Posterior vena cava (tissue), 2 donors: ENCODE results near the gene PDE6D. TPM values are rescaled to one million over a fixed set of nuclear protein-coding genes. Genes with fewer than 3 reads are reported as not detected.
A peak's percentile ranks its signal among the peaks of the same experiment; 100 is the strongest.

Source experiments
- DNase-seq: peaks from one replicate; pipeline ENCODE4 v3.0.0-alpha.2; 2020; ENCODE audit warnings: low spot score
- intact Hi-C, 2 donors: fragments of 100-400 bp; cut with DNase I; formaldehyde crosslinking; loops; one replicate each; pipeline versions ENCODE4 v1.14.1 to v1.14.2; 2022 to 2023
- total RNA-seq, 2 donors: library from RNA; stranded (reverse); fragmentation: NEBNext Ultra II Directional; extraction: Animal tissue kit (Norgen Biotek cat#: 25700); gene quantifications; one replicate each; pipeline ENCODE4 v1.2.1, GENCODE V29; 2021
- donor health status: DM: yes; HTN: yes; CAD: no.
- donor health status: DM: yes; HTN: yes; CAD: no.

PDE6D gene
- total RNA-seq, 2 donors from 2014 or later = 21.4 to 22.0 TPM

DNA sequence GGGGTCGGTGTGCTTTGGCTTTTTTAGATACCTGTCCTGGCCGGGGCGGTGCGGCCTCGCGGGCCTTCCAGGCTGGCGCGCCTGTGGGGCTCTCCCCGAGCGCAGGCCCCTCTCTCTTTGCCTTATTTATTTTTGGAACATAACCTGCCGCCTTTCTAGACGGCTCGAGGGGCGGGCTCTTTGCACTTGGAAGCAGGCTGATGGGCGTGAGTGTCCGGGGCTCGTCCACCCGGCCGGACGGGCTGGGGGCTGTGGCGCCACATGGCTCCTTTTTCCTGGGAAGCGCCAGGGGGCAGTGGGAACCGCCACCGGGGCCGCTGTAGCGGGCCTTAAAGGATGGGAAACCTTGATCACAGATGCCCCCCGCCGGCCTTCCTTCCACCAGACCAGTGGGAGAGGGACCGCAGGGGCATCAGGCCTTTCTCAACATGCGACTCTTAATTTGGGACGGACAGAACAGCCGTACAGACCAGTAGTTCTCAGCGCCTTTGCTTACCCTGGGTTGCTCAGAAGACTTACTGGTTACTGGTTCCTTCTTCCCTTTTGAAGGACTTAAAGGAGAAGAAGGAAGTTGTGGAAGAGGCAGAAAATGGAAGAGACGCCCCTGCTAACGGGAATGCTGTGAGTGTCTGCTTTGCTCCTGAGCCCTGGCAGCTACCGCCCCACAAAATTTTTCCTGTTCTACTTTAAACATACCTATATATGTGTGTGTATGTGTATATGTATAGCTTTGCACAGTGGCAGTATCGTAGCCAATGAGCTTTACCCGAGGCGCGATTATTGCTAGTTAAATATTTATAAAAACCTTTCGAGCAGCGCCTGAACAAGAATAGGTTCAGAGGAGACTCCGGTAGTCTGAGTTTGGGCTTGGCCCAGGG, 70.0 kb downstream of the PDE6D start:
- DNase-seq = peak; percentile 84
- intact Hi-C loops = loop anchor here in 1 of 2 donors (1.0 kb wide), 1 partner anchor 33 kb away; no protein-coding TSS in a partner anchor

DNA sequence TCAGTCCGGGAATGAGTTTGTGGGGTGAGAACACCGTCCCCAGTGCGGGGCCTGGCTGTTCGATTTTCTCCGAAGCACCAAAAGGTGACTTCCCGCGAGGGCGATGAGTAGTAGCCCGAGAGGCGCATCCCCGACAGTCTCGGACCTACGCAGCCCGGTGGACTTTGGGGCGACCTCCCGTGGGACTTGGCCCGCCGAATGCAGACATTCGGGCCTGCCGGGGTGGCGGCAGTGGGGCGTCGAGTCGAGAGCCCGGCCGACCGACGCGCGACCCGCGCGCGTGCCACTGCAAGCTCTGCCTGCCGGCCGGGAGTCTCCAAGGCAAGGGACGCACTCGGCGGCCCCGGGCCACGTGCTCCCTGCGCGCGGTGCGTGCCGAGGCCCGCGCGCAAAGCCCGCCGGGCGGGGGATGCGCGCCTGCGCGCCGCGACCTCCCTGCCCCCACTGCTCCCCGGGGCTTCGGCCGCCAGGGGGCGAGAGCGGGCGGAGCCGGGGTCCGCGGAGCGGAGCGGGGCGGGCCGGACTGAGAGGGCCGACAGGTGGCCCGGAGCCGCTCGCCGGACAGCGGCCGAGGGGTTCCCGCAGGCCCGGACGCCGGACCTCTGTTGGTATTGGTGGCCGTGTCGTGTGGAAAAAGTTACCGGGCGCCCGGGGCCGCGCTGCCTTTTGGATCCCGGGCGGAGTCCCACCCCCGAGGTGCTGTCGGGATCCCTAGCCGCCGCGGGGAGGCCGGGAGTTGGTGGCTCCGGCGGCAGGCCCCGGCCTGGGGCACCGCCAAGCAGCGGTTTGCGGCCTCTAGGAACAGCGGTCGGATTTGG, 70.9 kb downstream of the PDE6D start:
- intact Hi-C loops = no loop called here

DNA sequence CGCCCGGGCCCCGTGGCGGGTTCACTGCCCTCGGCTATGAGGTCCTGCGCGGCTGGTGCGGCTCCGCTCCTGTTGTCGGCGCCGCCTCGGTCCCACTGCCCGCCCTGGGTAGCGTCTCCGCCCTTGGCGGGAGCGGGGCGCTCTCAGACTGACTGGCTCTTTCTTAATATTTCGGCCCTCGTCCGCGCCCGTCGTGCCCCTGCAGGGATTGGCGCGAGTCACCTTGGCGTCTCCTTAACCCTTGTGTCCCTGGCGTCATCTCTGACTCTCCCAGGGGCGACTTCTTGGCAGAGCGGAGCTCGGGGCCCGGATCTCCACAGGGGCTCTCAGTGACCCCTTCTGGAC, 71.5 kb downstream of the PDE6D start:
- DNase-seq = peak; percentile 90
- intact Hi-C loops = no loop called here

More for the DNA sequence above, 70.9 kb downstream of the PDE6D start:
- DNase-seq = peak; percentile 95

- intact Hi-C loops = no loop called here
- DNase-seq = peak; percentile 87
Observed at GRCh38 chr2:231708773-231709635, 72.1 kb downstream of the PDE6D start.

DNA sequence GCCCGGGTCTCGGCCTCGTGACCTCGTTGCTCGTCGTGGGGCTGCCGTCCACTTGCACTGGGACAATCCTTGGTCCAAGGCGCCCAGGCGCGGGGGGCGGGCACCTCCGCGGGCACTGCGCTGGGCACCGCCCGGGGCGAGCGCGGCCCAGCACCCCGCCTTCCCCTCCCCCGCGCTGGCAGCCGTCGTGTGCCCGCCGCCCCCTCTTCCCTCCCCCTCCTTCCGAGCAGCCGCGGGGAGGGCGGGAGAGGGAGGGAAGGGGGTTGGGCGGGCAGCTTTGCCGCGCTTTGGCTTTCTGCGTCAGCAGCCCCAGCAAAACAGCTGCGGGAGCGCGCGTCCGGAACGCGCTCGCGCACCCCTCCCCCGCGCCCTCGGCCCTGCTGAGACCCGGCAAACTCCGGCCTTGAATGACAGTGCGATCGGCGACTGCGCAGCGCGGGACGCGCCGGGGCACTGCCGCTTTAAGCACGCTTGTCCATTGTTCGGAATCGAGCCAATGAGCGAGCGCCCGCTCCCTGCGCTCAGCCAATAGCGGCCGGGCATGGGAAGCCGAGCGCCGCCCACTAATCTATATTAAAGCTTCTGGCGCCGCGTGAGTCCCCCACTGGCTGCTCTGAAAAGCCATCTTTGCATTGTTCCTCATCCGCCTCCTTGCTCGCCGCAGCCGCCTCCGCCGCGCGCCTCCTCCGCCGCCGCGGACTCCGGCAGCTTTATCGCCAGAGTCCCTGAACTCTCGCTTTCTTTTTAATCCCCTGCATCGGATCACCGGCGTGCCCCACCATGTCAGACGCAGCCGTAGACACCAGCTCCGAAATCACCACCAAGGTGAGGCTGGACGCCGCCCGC, 72.9 kb downstream of the PDE6D start, which contains the start of gene PTMA:
TSS of gene PTMA (plus strand) at position 599 of the 846 bp plus-strand sequence. CDS start at position 781, 182 bp downstream.
- intact Hi-C loops = no loop called here
- DNase-seq = peak; percentile 100

DNA sequence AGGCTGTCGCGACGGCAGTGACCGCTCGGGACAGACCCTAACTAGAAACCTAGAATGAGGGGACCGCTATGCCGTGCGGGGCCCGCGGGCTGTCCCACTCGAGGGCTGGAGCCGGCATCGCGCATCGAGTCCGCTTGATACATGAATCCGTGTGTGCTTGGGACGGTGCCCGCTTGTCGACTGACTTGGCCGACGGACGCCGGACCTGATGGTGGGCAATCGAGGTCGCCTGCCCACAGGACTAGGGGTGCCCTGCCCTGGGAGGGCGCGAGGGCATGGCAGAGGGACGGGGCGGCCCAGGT, 73.5 kb downstream of the PDE6D start:
- intact Hi-C loops = no loop called here
- DNase-seq = no peak

DNA sequence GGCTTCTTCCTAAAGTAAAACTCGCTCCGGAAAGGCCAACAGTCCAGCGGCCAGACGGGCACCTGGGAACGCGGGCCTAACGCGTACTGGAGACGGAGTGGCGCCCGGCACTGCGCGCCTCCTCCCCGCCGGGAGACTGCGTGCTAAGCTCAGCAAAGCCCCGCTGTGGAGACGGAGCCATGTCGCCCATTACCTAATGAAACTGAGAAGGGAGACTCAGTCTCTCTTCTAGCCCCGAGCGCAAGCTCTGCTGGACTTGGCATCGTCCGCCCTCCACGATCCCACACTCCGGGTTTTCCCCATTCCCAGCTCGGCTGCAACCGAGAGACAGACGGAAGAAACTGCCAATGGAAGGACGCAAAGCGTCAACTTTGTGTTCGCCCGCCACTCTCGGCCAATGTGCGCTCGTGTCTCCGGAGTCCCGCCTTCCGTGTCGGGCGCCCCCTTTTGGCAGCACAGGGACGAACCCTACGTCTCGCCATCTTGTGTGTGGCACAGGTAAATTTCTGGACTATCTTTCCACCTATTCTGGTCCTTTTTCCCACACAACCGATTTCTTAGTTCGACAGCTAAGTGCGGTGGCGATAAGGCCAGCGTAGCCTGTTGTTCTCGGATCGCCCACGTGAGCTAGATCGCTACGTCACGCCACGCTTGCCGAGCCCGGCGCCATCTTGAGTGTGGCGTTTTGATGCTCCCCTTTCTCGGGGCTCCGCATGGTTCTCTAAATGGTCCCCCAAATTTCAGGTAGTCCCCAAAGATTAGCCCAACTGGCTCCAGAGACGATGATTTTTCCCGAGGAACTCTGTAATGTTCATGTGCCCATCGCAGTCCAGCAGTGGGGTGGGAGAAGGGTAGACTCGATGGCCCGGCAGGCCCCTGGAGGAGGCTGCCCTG, 74.1 kb downstream of the PDE6D start:
- intact Hi-C loops = no loop called here
- peak; percentile 99 for DNase-seq

- intact Hi-C loops = no loop called here
- no peak for DNase-seq
Observed at GRCh38 chr2:231704017-231704416, 77.1 kb downstream of the PDE6D start.

DNA sequence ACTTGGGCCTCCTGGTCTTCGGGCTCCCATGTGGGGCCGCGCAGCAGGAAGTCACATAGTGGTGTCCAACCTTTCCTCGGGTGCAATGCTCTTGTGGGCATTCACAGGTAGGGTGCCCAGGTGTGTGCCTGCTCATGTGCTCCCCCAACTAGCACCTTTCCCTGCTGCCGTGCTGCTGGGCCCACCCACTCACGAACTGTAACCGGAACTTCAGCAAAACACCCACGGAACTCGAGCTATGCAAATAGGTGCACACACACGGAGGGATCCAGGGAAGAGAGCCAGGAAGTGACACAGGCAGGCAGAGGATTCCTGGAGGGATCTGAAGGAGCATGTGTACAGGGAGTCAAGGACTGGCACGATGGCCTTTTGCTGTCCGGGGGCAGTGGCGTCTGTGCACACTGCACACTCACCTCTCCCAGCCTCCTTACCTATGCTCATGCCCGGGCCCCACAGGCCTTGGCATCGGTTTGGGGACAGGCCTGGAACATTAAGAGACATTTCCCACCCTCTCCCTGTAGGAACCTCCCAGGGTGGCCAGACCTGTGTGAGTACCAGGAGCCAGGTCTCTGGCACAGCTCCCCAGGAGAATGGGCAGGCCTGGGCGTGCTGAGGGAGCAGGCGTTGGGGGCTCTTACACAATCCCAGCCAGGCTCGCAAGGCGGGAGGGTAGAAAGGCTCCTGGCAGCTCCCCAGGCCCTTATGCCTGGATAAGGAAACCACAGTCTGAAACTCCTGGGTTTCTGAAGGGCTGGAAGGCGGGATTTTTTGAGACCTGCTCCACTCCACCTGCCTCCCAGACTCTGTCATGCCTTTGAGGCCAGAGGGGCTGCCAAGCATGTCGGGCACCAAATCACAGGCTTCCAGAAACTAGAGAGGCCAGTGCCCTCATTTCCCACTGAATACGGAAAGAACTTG, 79.4 kb downstream of the PDE6D start:
- no peak for DNase-seq
- intact Hi-C loops = no loop called here

DNA sequence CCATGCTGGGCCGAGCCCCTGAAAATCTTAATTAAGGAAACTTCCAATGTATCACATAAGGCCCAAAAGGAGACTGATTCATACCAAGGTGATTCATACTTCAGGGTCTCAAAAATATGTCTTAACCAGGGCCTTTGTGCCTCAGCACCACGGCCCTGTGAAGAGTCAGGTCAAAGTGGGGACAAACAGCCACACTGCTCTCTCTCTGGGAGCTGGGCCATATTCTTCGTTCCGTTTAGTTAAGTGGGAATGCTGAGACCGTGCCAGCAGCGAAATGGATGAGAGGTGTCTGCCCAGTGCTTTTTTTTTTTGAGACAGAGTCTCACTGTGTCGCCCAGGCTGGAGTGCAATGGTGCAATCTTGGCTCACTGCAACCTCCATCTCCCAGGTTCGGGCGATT, 82.1 kb downstream of the PDE6D start:
- intact Hi-C loops = no loop called here

DNA sequence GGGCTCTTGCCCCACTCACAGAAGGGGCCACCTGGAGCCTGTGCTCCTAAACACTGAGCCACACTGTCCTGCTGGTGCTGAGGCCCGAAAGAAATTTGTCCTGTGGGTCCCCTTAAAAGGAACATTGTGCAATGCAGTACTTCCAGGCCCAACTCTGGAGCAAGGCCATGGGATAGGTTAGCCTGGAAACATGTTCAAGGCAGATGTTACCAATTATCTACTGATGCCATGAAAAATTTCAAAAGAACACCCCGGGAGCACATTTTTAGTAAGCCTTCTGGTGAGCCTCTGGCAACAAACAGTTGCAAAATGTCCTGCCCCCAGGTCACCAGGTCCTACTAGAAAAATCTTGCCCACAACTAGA, 85.1 kb downstream of the PDE6D start:
- DNase-seq = no peak

More for the DNA sequence above, 82.1 kb downstream of the PDE6D start:
- DNase-seq = no peak

DNA sequence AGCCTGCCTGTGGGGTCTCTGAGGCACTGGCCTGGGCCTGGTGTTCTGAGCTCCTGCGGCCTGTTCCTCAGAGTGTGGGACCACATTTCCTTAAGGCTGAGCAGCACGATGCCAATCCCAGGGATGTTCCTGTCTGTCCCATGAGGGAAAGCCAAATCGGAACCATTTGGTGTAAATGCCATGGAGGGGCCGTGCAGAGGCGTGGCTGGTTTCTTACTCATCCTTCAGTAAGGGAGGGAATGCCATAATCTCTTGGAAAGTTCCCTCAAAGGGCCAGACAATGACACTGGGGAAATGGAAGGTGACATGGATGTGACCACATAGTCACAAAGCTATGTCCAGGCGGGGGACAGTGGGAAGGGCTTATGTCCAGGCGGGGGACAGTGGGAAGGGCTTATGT, 87.1 kb downstream of the PDE6D start:
- DNase-seq = no peak
- intact Hi-C loops = no loop called here

More for the DNA sequence above, 85.1 kb downstream of the PDE6D start:
- intact Hi-C loops = no loop called here

GRCh38 chr2:231692847-231693246, 88.2 kb downstream of the PDE6D start:
- intact Hi-C loops = no loop called here
- DNase-seq = no peak

DNA sequence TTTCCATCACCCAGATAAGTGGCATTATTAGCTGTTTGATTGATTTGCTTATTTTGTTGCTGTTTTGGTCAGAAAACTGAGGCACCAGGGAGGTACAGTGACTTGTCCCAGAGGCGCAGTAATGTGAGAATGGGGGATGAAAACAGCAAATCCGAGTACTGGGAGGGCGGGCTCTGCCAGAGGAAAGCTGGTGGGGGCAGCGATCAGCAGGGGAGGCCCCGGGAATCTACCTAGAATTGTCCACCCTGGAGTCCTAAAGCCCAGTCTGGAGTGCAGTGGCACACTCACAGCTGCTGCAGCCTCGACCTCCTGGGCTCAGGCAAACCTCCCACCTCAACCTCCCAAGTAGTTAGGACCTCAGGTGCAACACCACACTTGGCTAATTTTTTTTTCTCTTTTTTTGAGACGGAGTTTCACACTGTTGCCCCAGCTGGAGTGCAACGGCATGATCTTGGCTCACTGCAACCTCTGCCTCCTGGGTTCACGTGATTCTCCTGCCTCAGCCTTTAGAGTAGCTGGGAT, 89.8 kb downstream of the PDE6D start:
- intact Hi-C loops = no loop called here
- DNase-seq = no peak

DNA sequence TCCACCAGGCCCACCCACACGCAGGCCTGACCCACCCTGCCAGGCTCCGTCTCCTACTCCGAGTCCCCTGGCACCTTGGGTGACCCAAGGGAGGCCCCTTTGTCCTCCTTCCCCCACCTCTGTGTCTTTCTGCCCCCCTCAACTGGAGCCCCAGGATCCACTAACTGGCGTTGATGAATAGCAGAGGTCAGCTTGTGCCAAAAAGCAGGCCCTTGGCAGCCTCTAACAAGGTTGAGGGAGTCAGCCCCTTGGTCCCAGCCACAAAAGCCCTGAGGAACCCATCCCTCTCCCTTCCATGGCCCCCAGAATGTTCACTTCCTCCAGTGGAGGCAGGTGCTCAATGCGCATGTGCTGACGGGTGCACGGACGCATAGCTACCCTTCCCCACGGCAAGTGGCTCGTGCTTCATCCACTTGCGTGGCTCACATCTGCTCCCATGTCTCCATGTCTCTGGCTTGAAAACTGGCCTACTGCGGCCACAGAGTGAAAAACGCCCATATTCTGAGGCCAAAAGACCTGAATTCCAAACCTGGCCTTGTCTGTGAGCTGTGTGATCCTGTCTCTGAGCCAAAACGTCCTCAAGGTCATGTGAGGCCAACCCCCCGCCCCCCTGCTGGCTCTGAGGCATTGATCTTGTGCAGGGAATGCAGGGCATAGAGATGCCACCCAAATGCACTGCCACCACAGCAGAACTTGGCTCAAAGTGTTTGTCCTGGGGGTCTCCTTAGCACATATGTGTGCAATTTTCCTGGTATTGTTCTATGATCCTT, 91.8 kb downstream of the PDE6D start:
- DNase-seq = no peak
- intact Hi-C loops = no loop called here

- intact Hi-C loops = no loop called here
- no peak for DNase-seq
Observed at GRCh38 chr2:231688719-231689118, 92.4 kb downstream of the PDE6D start.
